ENCODE measurements around the gene DUSP11. TPM values are rescaled to one million over a fixed set of nuclear protein-coding genes. Genes with fewer than 3 reads are reported as not detected.

The DUSP11 gene
- total RNA-seq, 4 donors from 2014 or later: 23.7 to 40.1 (median 31.6) TPM

- TF ChIP-seq CTCF (IDR thresholded peaks at IDR 0.05; ENCODE audit: low read depth): no peak
These were observed 30.6 kb downstream of the DUSP11 start for GRCh38 chr2:73749314-73749713.

GRCh38 chr2:73746877-73747208 lies 33.1 kb downstream of the DUSP11 start:
- no peak for TF ChIP-seq CTCF (IDR thresholded peaks at IDR 0.05; ENCODE audit: low read depth)

- TF ChIP-seq CTCF (IDR thresholded peaks at IDR 0.05; ENCODE audit: low read depth): no peak
These were observed 33.7 kb downstream of the DUSP11 start for GRCh38 chr2:73746015-73746876.

GRCh38 chr2:73740767-73741166 lies 39.1 kb downstream of the DUSP11 start:
- no peak for TF ChIP-seq CTCF (IDR thresholded peaks at IDR 0.05; ENCODE audit: low read depth)

GRCh38 chr2:73739101-73739500 lies 40.8 kb downstream of the DUSP11 start:
- no peak for TF ChIP-seq CTCF (IDR thresholded peaks at IDR 0.05; ENCODE audit: low read depth)

- no peak for TF ChIP-seq CTCF (IDR thresholded peaks at IDR 0.05; ENCODE audit: low read depth)
These were observed 42.8 kb downstream of the DUSP11 start, which contains the start of gene TPRKB for GRCh38 chr2:73736855-73737779. TSS of gene TPRKB (minus strand) at chr2:73737345. CDS start at chr2:73734569, 2,776 bp downstream.

- TF ChIP-seq CTCF (IDR thresholded peaks at IDR 0.05; ENCODE audit: low read depth): no peak
These were observed 43.5 kb downstream of the DUSP11 start for GRCh38 chr2:73736378-73736777.

Data from subcutaneous adipose tissue (tissue), 4 donors.